ENCODE measurements around the gene TIE1.

Gene TIE1

GRCh38 chr1:43288058-43288784, 12.6 kb upstream of the TIE1 start:
- DNase-seq: peak in 6 of 42 donors; percentile 21 to 47 (median 34)
- intact Hi-C loops (cut with DNase I): no loop called here

DNA sequence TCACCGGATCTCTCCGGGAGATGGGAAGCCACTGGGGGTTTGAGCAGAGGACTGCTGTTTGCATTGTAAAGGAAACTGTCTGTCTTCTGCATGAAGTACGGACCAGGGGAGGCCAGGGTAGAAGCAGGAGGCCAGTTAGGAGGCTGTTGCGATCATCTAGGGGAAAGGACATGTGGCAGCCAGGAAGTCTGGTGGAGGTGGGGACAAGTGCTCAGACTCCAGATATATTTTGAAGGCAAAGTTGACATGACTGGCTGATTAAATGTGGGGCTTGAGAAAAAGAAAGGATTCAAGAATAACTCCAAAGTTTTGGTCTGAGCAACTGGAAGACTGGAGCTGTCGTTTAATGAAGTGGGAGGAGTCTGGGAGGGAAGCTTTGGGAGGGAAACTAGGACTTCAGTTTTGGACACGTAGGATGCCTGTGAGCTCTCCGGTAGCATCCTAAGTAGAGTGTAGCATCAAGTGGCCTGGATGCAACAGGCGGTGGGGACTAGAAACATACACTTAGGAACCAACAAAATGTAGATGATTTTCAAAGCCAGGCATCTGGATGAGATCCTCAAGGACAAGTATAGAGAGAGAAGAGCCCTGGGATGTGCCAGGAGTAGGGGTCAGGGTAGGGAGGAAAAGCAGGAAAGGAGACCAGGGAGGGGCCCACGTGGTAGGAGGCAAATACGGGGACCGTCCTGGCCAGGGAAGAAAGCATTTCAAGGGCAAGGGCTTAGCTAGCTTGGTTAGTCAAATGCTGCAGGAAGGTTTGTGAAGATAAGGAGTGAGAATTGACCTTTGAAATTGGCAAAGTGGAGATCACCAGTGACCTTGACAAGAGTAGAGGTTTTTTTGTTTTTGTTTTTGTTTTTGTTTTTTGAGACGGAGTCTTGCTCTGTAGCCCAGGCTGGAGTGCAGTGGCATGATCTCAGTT, 11.7 kb upstream of the TIE1 start:
- DNase-seq: no peak
- intact Hi-C loops (cut with DNase I): no loop called here

DNA sequence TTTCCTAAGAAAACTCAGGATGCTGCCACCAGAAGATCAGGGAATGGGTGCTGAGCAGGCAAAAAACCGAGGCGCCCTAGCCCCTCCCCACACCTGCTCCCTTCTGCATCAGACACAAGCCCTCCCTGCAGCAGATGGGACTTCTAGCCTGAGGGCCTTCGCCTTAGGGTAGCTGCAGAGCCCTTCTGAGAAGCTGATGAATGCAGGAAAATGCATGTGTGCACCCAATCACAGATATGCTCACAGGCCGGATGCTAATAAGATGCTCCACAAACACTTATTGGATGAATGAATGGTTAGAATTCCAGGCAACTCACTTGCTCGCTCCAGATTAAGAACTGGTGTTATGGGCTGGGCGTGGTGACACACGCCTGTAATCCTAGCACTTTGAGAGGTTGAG, 8.6 kb upstream of the TIE1 start:
- DNase-seq: no peak
- intact Hi-C loops (cut with DNase I): no loop called here

GRCh38 chr1:43292679-43293078, 8.1 kb upstream of the TIE1 start:
- no peak for DNase-seq
- intact Hi-C loops (cut with DNase I): no loop called here

- intact Hi-C loops (cut with DNase I): no loop called here
- DNase-seq: no peak
Measured at GRCh38 chr1:43293176-43293575, 7.6 kb upstream of the TIE1 start.

- peak; percentile 48 to 90 (median 73) for DNase-seq
- intact Hi-C loops (cut with DNase I): no loop called here
Measured at GRCh38 chr1:43293896-43294760, 6.7 kb upstream of the TIE1 start.

DNA sequence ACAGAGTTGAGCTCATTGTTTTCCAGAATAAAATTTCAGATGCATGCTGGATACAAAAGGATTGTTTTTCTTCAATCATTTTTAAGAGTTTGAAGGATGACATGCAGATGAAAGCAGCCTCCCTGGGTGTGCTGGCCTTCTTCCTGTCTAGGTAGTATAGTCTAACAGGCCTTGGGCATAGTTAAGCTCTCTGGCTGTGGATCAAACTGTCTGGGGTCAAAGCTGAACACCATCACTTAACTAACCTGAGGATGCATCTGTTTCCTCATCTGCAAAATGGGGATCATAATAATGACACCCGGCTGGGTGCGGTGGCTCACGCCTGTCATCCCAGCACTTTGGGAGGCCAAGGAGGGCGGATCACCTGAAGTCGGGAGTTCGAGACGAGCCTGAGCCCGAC, 6.0 kb upstream of the TIE1 start:
- intact Hi-C loops (cut with DNase I): no loop called here
- no peak for DNase-seq

DNA sequence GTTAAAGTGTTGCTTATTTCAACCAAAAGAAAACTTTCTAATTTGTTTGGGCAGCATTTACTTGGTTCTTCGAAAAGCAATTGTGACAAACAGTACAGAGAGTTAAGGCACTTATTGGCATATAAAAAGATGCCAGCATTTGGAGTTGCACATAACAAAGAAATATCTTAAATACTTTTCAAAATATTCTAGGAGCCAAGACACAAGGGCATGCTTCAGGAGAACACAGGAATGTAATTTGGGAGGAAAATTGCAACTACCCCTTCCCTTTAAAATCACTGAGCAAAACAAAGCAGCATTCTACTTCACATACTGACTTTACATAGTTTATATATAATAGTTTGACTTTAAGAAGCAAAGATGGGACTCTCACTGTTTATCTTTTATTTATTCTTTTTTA, 4.6 kb upstream of the TIE1 start:
- no peak for DNase-seq
- intact Hi-C loops (cut with DNase I): no loop called here

GRCh38 chr1:43298055-43298454, 2.7 kb upstream of the TIE1 start:
- intact Hi-C loops (cut with DNase I): no loop called here

GRCh38 chr1:43299101-43299500, 1.7 kb upstream of the TIE1 start:
- intact Hi-C loops (cut with DNase I): no loop called here
- no peak for DNase-seq

More at GRCh38 chr1:43298055-43298454, 2.7 kb upstream of the TIE1 start:
- DNase-seq: no peak

DNA sequence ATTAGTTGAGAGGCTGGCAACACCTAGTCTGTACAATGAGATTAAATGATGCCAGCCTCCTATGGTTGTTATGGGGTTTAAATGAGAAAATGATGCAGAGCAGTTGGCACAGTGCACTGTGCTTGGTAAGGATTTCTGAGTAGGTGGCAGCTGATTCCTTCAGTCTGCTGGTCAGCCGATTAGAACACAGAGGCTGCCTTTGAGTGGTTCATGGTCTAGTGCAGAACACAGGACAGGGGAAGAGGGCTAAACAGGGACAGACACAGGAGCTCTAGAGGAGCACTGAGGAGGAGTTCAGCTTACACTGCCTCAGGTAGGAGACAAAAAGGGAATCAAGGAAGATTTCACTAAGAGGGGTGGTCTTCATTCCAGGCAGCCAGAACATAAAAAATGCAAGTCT, 1.4 kb downstream of the TIE1 start:
- peak in 1 of 42 donors; percentile 51 for DNase-seq
- intact Hi-C loops (cut with DNase I): no loop called here

DNA sequence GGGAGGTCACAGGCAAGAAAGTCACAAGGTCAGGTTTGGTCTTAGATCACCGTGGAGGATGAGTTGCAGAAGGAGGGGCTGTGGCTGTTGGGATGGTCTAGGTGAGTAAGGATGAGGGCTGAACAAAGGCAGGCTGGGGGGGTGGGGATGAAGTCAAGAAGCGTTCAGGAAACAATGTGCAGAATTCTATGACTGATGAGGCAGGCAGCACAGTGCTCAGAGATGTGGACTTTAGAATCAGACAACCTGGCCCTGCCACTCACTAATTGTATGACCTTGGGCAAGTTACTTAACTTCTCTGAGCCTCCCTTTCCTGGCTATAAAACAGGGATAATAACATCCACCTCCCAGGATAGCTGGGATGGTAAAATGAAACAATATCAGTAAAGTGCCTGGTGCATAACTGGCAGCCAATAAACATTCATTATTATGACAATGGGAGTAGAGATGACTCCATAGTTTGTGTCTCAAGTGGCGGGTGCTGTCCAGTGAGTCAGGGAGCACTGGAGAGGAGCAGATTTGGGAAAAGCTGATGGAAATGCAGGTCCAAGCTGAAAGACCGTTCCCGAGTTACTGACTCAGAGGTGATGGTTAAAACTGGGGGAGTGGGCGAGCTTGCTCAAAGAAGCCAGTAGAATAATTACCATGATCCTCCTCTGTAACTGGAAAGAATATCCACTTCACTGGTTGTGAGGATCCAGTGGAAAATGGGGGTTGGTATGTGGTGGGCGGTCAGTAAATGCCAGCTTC, 2.1 kb downstream of the TIE1 start:
- peak in 1 of 42 donors; percentile 19 for DNase-seq
- intact Hi-C loops (cut with DNase I): no loop called here

DNA sequence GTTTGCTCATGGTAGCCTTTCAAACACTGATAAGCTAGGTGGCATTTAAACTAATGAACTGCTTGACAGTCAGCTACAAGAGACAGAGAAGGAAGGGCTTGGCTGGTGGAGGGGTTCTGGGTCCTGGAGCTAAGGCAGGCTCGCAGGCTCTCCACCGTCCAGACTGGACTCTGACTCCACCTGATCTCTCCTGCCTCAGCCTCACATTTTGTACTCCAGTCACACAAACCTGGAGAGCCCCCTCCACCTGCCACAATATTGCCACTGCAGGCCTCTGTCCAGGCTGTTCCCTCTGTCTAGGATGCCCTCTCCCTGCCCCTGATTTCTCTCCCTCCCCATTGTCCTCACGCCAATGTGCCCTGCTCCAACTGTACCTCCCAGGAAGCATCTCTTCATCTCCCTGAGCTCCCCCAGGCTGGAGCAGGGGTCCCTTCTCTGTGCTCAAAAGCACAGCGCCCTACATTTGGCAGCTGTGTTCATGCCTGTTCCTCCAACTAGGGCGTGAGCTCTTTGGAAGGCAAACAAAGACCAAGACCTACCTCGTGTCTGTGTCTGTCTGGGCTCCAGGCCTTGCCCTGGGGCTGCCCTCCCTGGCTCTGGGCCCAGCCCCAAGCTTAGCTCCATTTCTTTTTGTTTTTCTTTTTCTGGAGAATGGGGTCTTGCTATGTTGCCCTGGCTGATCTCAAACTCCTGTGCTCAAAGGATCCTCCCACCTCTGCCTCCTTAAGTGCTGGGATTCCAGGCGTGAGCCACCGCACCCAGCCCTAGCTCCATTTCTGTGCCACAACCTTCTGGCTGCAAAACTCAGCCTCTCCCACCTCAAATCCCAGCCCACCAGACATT, 2.9 kb downstream of the TIE1 start:
- intact Hi-C loops (cut with DNase I): no loop called here
- peak in 2 of 42 donors; percentile 4 to 19 for DNase-seq

- DNase-seq: peak in 1 of 42 donors; percentile 10
- intact Hi-C loops (cut with DNase I): no loop called here
Measured at GRCh38 chr1:43304314-43304681, 3.5 kb downstream of the TIE1 start.

GRCh38 chr1:43304771-43305300, 4.1 kb downstream of the TIE1 start:
- intact Hi-C loops (cut with DNase I): no loop called here
- peak in 2 of 42 donors; percentile 3 to 27 for DNase-seq

DNA sequence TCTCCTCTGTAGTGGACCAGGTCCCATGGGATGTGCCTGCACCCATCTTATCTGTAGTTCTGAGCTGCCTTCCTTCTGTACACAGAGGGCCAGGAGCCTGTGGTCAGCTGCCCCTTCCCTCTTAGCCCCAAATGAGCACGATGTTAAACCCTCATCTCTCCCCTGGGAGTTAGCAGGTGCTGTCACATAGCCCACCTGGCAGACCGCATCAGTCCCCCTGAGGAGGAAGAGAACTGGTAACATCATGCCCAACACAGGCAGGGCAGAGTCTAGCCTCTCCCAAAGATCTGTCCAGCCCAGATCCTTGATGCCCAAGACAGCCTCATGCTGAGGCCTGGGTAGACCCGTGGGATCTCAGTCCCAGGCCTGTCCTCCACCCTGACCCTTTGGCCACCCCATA, 4.7 kb downstream of the TIE1 start:
- intact Hi-C loops (cut with DNase I): no loop called here
- peak in 2 of 42 donors; percentile 1 to 10 for DNase-seq

- intact Hi-C loops (cut with DNase I): no loop called here
Measured at GRCh38 chr1:43305926-43306687, 5.3 kb downstream of the TIE1 start.

More at GRCh38 chr1:43305926-43306687, 5.3 kb downstream of the TIE1 start:
- peak in 2 of 42 donors; percentile 0 to 7 for DNase-seq
